IPS-18c (cell line): ENCODE results near the gene SEC14L6.
"Not testable (repeated sequence)": the region's sequence is repeated elsewhere in the genome, so short reads cannot be mapped to it uniquely, and the experiment has no call there.

ENCODE experiments used
- H3K4me3 ChIP-seq: 2 replicates; pipeline ENCODE4 v1.7.0; 2013; ENCODE audit warnings: low read depth, mild to moderate bottlenecking, low read length, moderate library complexity; ENCODE audit not compliant: insufficient read depth
- H3K9me3 ChIP-seq: one replicate; pipeline ENCODE4 v1.6.1; 2013; ENCODE audit warnings: mild to moderate bottlenecking, low read length, moderate library complexity; ENCODE audit not compliant: control insufficient read depth, insufficient read depth

The SEC14L6 gene

GRCh38 chr22:30572210-30572609 is 25.7 kb upstream of the SEC14L6 start:
- Histone ChIP-seq H3K4me3 (no peak overlapping the region), H3K9me3 (no peaks in the 10 kb centered on the region)

- no peak overlapping the region for H3K4me3 ChIP-seq
- no peaks in the 10 kb centered on the region for H3K9me3 ChIP-seq
Observed at GRCh38 chr22:30569674-30570202, 23.2 kb upstream of the SEC14L6 start.

GRCh38 chr22:30568137-30568805 is 21.7 kb upstream of the SEC14L6 start:
- H3K9me3 ChIP-seq = no peaks in the 10 kb centered on the region
- H3K4me3 ChIP-seq = no peak overlapping the region

- H3K4me3 ChIP-seq, H3K9me3 ChIP-seq: not testable (repeated sequence)
Observed at GRCh38 chr22:30567277-30567676, 20.7 kb upstream of the SEC14L6 start.

- Histone ChIP-seq H3K4me3 (no peak overlapping the region), H3K9me3 (no peaks in the 10 kb centered on the region)
Observed at GRCh38 chr22:30566125-30566524, 19.6 kb upstream of the SEC14L6 start.

GRCh38 chr22:30565341-30565740 is 18.8 kb upstream of the SEC14L6 start:
- no peak overlapping the region for H3K4me3 ChIP-seq
- H3K9me3 ChIP-seq = no peaks in the 10 kb centered on the region

- Histone ChIP-seq H3K9me3 (no peaks in the 10 kb centered on the region), H3K4me3 (no peak overlapping the region)
Observed at GRCh38 chr22:30564761-30565119, 18.2 kb upstream of the SEC14L6 start.

- H3K4me3 ChIP-seq = no peak overlapping the region
- H3K9me3 ChIP-seq = no peaks in the 10 kb centered on the region
Observed at GRCh38 chr22:30564045-30564760, 17.7 kb upstream of the SEC14L6 start.

GRCh38 chr22:30562366-30562765 is 15.8 kb upstream of the SEC14L6 start:
- no peak overlapping the region for H3K4me3 ChIP-seq
- no peaks in the 10 kb centered on the region for H3K9me3 ChIP-seq

GRCh38 chr22:30561402-30562189 is 15.1 kb upstream of the SEC14L6 start:
- Histone ChIP-seq H3K9me3 (no peaks in the 10 kb centered on the region), H3K4me3 (no peak overlapping the region; the same call in 1 of the 2 replicates)

GRCh38 chr22:30560643-30561202 is 14.2 kb upstream of the SEC14L6 start:
- H3K9me3 ChIP-seq, H3K4me3 ChIP-seq: not testable (repeated sequence)

GRCh38 chr22:30559889-30560288 is 13.3 kb upstream of the SEC14L6 start:
- H3K4me3 ChIP-seq = no peak overlapping the region
- no peaks in the 10 kb centered on the region for H3K9me3 ChIP-seq

- H3K9me3 ChIP-seq = no peaks in the 10 kb centered on the region
- H3K4me3 ChIP-seq = no peak overlapping the region
Observed at GRCh38 chr22:30557243-30557642, 10.7 kb upstream of the SEC14L6 start.

- no peak overlapping the region for H3K4me3 ChIP-seq
Observed at GRCh38 chr22:30556388-30556787, 9.8 kb upstream of the SEC14L6 start.

GRCh38 chr22:30555282-30556210 is 9.0 kb upstream of the SEC14L6 start:
- no peak overlapping the region for H3K4me3 ChIP-seq
- H3K9me3 ChIP-seq = no peaks in the 10 kb centered on the region

More at GRCh38 chr22:30556388-30556787, 9.8 kb upstream of the SEC14L6 start:
- H3K9me3 ChIP-seq = no peaks in the 10 kb centered on the region

- no peaks in the 10 kb centered on the region for H3K9me3 ChIP-seq
- no peak overlapping the region for H3K4me3 ChIP-seq
Observed at GRCh38 chr22:30553971-30554370, 7.4 kb upstream of the SEC14L6 start.

- Histone ChIP-seq H3K9me3 (no peaks in the 10 kb centered on the region), H3K4me3 (no peak overlapping the region)
Observed at GRCh38 chr22:30552719-30553118, 6.2 kb upstream of the SEC14L6 start.
